Measurements from ENCODE around the gene ARHGEF37. TPM values are rescaled to one million over a fixed set of nuclear protein-coding genes. Genes with fewer than 3 reads are reported as not detected.
"Not testable (repeated sequence)": the region's sequence is repeated elsewhere in the genome, so short reads cannot be mapped to it uniquely, and the experiment has no call there.

The ARHGEF37 gene
- total RNA-seq, 1 donor from 2014 or later = 17.7 TPM

DNA sequence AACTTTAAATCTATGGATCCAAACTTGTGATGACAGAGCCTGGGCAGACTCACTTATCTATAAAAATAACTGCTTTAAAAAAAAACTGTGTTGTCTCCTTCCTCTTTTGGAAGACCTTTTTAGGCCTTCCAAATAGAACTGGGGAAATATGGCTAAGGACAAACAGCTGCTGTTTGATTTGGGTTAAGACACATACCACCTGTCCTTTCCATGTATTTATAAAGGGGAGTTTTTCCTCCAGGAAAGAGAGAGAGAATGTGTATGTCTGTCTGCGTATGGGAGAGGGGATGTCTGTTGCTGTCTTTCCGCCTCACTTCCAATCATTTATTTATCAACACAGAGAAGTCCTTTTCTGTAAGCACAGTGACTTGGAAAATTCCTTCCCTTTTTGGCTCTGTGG is 2.8 kb downstream of the ARHGEF37 start:
- Histone ChIP-seq H3K27me3 (no peaks in the 10 kb centered on the region), H3K4me3 (no peak overlapping the region), H3K36me3 (no peaks in the 10 kb centered on the region), H3K9me3 (no peaks in the 10 kb centered on the region), H3K4me1 (peaks cover 46% of the 10 kb centered on the region), H3K27ac (peak overlapping the region; percentile 84)
- TF ChIP-seq POLR2AphosphoS5 (IDR thresholded peaks at IDR 0.05; ENCODE audit: insufficient read depth in 1 of 2, low read depth in 1 of 2) = peak in 1 of 2 donors; percentile 26
- TF ChIP-seq, protein P1, sequence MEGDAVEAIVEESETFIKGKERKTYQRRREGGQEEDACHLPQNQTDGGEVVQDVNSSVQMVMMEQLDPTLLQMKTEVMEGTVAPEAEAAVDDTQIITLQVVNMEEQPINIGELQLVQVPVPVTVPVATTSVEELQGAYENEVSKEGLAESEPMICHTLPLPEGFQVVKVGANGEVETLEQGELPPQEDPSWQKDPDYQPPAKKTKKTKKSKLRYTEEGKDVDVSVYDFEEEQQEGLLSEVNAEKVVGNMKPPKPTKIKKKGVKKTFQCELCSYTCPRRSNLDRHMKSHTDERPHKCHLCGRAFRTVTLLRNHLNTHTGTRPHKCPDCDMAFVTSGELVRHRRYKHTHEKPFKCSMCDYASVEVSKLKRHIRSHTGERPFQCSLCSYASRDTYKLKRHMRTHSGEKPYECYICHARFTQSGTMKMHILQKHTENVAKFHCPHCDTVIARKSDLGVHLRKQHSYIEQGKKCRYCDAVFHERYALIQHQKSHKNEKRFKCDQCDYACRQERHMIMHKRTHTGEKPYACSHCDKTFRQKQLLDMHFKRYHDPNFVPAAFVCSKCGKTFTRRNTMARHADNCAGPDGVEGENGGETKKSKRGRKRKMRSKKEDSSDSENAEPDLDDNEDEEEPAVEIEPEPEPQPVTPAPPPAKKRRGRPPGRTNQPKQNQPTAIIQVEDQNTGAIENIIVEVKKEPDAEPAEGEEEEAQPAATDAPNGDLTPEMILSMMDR (IDR thresholded peaks at IDR 0.05) = no peak
- TF ChIP-seq POLR2A (IDR thresholded peaks at IDR 0.05) = no peak
- DNase-seq (ENCODE audit: extremely low spot score in 2 of 2) = peak in 1 of 2 donors; percentile 11
- intact Hi-C loops (cut with DNase I) = no loop called here

DNA sequence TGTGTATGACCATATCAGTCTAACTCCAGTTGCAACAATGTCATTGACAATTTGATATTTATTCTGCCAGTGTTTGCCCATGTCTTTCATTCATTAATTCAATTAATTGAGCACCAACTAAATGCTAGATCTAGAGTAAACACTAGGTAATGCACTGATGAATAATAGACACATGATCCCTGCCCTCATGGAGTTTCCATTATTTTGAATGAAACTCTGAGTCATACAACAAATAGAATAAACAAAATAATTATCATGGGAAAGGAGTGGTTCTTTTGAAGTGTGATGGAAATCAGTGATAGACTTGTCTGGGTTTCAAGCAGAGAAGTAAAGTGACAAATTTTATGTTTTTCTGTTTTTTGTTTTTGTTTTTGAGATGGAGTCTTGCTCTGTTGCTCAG is 4.6 kb downstream of the ARHGEF37 start:
- Histone ChIP-seq H3K36me3 (no peaks in the 10 kb centered on the region), H3K4me3 (no peak overlapping the region), H3K27ac (no peak overlapping the region), H3K27me3 (no peaks in the 10 kb centered on the region), H3K9me3 (no peaks in the 10 kb centered on the region), H3K4me1 (peaks cover 46% of the 10 kb centered on the region)
- no peak for DNase-seq (ENCODE audit: extremely low spot score in 2 of 2)
- intact Hi-C loops (cut with DNase I) = no loop called here
- no peak for TF ChIP-seq POLR2A (IDR thresholded peaks at IDR 0.05)

DNA sequence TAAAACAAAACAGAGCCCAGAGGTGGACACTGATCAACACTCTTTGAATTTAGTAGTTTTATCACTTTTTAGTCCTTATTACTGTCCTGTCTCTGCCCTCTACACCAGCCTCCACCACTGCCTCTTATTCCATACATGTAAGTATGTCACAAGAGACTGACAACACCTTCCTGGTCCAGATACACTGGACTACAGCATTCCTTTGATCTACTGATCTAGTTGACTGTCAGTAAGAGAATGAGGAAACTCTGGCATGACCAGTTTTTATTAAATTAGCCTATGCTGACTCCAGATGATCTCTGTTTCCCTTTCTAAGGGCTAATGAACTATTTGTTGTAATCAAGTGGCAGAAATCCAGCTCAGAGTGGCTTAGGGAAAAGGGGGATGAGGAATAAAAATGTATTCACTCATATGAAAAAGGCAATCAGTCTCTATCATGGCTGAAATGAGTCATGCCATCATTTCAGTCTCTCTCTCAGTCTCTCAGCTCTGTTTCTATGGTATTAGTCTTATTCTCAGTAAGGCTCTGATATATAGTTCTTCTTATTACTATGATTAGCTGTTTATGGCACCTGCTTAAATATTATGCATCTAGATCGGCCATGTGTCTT is 5.5 kb downstream of the ARHGEF37 start:
- peak overlapping the region; percentile 3 for H3K27ac ChIP-seq
- DNase-seq (ENCODE audit: extremely low spot score in 2 of 2) = peak in 1 of 2 donors; percentile 3
- no peaks in the 10 kb centered on the region for H3K36me3 ChIP-seq
- H3K27me3 ChIP-seq = no peaks in the 10 kb centered on the region
- intact Hi-C loops (cut with DNase I) = no loop called here
- peak in 1 of 2 donors; percentile 31 for TF ChIP-seq POLR2AphosphoS5 (IDR thresholded peaks at IDR 0.05; ENCODE audit: insufficient read depth in 1 of 2, low read depth in 1 of 2)
- no peak for TF ChIP-seq POLR2A (IDR thresholded peaks at IDR 0.05)
- no peaks in the 10 kb centered on the region for H3K9me3 ChIP-seq
- H3K4me3 ChIP-seq = no peak overlapping the region
- peaks cover 44% of the 10 kb centered on the region for H3K4me1 ChIP-seq

DNA sequence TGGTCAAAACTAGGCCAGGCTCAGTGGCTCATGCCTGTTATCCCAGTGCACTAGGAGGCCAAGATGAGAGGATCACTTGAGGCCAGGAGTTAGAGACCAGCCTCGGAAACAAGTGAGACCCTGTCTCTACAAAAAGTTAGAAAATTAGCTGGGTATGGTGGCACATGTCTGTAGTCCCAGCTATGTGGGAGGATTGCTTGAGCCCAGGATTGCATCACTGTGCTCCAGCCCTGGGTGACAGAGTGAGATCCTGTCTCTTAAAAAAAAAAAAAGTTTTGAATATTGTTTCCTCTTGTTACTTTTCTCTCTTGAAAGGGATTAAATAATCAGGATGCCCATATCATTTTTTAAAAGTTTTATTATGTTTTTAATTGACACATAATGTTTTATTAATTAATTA is 7.6 kb downstream of the ARHGEF37 start:
- no peak overlapping the region for H3K4me3 ChIP-seq
- intact Hi-C loops (cut with DNase I) = no loop called here
- no peaks in the 10 kb centered on the region for H3K27me3 ChIP-seq
- DNase-seq (ENCODE audit: extremely low spot score in 2 of 2) = peak in 1 of 2 donors; percentile 58
- H3K4me1 ChIP-seq = peaks cover 23% of the 10 kb centered on the region
- TF ChIP-seq POLR2AphosphoS5 (IDR thresholded peaks at IDR 0.05; ENCODE audit: insufficient read depth in 1 of 2, low read depth in 1 of 2) (no peak), POLR2A (IDR thresholded peaks at IDR 0.05) (no peak)
- TF ChIP-seq, protein P1 (IDR thresholded peaks at IDR 0.05) = no peak
- no peaks in the 10 kb centered on the region for H3K9me3 ChIP-seq
- no peak overlapping the region for H3K27ac ChIP-seq
- no peaks in the 10 kb centered on the region for H3K36me3 ChIP-seq

DNA sequence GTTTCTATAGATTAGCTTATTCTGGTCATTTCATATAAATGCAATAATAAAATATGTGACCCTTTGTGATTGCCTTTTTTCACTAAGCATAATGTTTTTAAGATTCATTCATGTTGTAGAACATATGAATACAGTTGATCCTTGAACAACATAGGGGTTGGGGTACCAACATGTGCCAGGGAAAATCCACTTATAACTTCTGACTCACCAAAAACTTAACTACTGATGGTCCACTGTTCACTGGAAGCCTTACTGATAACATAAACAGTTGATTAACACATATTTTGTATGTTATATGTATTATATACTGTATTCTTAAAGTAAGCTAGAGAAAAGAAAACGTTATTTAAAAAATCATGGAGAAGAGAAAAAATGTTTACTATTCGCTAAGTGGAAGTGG is 12.1 kb downstream of the ARHGEF37 start:
- no peaks in the 10 kb centered on the region for H3K9me3 ChIP-seq
- peaks cover 16% of the 10 kb centered on the region for H3K4me1 ChIP-seq
- intact Hi-C loops (cut with DNase I) = no loop called here
- TF ChIP-seq POLR2AphosphoS5 (IDR thresholded peaks at IDR 0.05; ENCODE audit: insufficient read depth in 1 of 2, low read depth in 1 of 2) = no peak
- TF ChIP-seq POLR2A (IDR thresholded peaks at IDR 0.05) = no peak
- TF ChIP-seq, protein P1 (IDR thresholded peaks at IDR 0.05) = no peak
- no peak for DNase-seq (ENCODE audit: extremely low spot score in 2 of 2)
- no peak overlapping the region for H3K27ac ChIP-seq
- H3K36me3 ChIP-seq = no peaks in the 10 kb centered on the region
- no peak overlapping the region for H3K4me3 ChIP-seq
- H3K27me3 ChIP-seq = no peaks in the 10 kb centered on the region

DNA sequence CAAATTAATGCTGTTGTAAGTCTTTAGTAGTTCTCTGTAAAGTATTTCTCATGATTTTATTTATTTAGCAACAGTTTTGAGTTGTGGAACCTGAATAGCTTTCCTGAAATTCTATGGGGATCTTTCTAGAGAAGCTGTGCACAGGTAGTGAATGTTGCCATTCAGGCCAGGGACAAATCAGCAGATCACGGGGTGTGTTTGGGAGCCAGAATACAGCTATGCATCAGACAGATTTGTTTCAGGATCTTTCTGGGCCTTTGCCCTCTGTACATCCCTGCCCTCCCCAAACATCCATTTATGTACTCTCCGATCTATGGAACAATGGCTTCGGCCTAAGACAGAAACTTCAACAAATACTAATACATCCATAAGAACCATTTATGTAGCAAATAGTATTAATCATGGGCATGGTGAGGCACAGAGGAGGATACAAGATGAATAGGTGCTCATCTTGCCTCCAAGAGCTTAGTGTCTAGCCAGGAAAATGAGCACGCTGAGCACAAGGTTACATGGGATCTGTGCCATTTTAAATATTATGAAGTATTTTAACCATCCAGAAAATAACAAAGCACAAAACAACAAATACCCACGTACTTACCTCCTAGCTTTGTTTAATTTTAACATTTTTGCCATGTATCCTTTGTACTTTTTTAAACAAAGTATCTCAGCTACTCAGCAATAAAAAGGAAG is 13.1 kb downstream of the ARHGEF37 start:
- TF ChIP-seq, protein P1 (IDR thresholded peaks at IDR 0.05) = no peak
- TF ChIP-seq POLR2AphosphoS5 (IDR thresholded peaks at IDR 0.05; ENCODE audit: insufficient read depth in 1 of 2, low read depth in 1 of 2) (no peak), POLR2A (IDR thresholded peaks at IDR 0.05) (no peak)
- Histone ChIP-seq H3K27ac (no peak overlapping the region), H3K27me3 (no peaks in the 10 kb centered on the region), H3K4me1 (peaks cover 16% of the 10 kb centered on the region), H3K4me3 (no peak overlapping the region), H3K36me3 (no peaks in the 10 kb centered on the region), H3K9me3 (no peaks in the 10 kb centered on the region)
- intact Hi-C loops (cut with DNase I) = no loop called here
- no peak for DNase-seq (ENCODE audit: extremely low spot score in 2 of 2)

DNA sequence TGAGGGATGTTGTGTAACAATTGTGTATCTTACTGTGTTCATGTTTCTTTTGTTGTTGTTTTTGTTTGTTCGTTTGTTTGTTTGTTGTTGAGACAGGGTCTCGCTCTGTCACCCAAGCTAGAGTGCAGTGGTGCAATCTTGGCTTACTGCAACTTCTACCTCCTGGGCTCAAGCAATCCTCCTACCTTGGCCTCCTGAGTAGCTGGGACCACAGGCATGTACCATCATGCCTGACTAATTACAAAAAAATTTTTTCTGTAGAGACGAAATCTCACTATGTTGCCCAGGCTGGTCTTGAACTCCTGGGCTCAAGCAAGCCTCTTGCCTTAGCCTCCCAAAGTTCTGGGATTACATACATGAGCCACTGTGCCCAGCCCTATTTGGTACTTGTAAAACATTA is 13.8 kb downstream of the ARHGEF37 start:
- H3K27me3 ChIP-seq; H3K4me3 ChIP-seq; H3K36me3 ChIP-seq; H3K9me3 ChIP-seq; H3K27ac ChIP-seq; DNase-seq (ENCODE audit: extremely low spot score in 2 of 2); intact Hi-C loops (cut with DNase I): not testable (repeated sequence)
- peaks cover 16% of the 10 kb centered on the region for H3K4me1 ChIP-seq
